Posterior vena cava (tissue), 2 donors: Measurements from ENCODE around the gene SEZ6. TPM values are rescaled to one million over a fixed set of nuclear protein-coding genes. Genes with fewer than 3 reads are reported as not detected.

Source experiments
- DNase-seq: peaks from one replicate; pipeline ENCODE4 v3.0.0-alpha.2; 2020; ENCODE audit warnings: low spot score
- intact Hi-C, 2 donors: fragments of 100-400 bp; cut with DNase I; formaldehyde crosslinking; loops; one replicate each; pipeline versions ENCODE4 v1.14.1 to v1.14.2; 2022 to 2023
- long read RNA-seq, 2 donors: library from polyadenylated mRNA; unstranded; transcript quantifications; one replicate each; pipeline ENCODE4 v2.0.0, GENCODE V29; 2020 to 2021
- total RNA-seq, 2 donors: library from RNA; stranded (reverse); fragmentation: NEBNext Ultra II Directional; extraction: Animal tissue kit (Norgen Biotek cat#: 25700); gene quantifications; one replicate each; pipeline ENCODE4 v1.2.1, GENCODE V29; 2021
- donor health status: DM: yes; HTN: yes; CAD: no.
- donor health status: DM: yes; HTN: yes; CAD: no.

SEZ6 gene, protein sequence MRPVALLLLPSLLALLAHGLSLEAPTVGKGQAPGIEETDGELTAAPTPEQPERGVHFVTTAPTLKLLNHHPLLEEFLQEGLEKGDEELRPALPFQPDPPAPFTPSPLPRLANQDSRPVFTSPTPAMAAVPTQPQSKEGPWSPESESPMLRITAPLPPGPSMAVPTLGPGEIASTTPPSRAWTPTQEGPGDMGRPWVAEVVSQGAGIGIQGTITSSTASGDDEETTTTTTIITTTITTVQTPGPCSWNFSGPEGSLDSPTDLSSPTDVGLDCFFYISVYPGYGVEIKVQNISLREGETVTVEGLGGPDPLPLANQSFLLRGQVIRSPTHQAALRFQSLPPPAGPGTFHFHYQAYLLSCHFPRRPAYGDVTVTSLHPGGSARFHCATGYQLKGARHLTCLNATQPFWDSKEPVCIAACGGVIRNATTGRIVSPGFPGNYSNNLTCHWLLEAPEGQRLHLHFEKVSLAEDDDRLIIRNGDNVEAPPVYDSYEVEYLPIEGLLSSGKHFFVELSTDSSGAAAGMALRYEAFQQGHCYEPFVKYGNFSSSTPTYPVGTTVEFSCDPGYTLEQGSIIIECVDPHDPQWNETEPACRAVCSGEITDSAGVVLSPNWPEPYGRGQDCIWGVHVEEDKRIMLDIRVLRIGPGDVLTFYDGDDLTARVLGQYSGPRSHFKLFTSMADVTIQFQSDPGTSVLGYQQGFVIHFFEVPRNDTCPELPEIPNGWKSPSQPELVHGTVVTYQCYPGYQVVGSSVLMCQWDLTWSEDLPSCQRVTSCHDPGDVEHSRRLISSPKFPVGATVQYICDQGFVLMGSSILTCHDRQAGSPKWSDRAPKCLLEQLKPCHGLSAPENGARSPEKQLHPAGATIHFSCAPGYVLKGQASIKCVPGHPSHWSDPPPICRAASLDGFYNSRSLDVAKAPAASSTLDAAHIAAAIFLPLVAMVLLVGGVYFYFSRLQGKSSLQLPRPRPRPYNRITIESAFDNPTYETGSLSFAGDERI
- not detected for total RNA-seq
- long read RNA-seq, donor 1, partial matches to known transcripts: 0 of 2 reads
- long read RNA-seq, donor 1, other reads (novel, unspliced or antisense): 2 of 2 reads
- long read RNA-seq, donor 2: 0 reads

DNA sequence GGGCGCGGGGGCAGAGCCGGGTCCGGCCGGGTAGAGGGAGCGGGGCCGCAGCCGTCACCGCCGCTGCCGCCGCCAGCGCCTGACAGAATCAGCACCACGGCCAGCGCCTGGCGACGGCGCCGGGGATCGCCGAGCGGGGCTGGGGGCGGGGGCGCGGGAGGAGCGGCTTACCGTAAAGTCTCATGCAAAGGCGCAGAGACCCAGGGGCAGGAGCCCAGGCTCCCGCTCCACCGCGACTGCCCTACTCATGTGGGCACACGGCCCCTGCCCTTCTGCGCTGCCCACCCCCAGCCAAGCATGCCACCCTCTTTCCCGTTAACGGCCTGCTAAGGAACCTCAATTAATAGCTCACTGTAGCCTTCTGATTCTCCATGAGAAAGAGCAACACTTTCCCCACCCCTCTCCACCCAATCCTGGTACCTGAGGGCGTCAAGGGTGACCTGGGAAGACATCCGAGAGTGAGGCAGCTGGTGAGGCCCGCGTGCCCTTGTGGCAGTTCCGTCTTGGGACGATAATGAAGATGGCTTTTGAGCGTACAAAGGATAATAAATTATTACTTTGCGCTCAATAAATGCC, at the start of gene SEZ6:
TSS of gene SEZ6 (minus strand) at position 98 of the 576 bp plus-strand sequence. CDS start 164 bp downstream, outside the sequence.
- intact Hi-C loops: loop anchor here in 1 of 2 donors (5.0 kb wide), 1 partner anchor 296 kb away; no protein-coding TSS in a partner anchor
- peak; percentile 92 for DNase-seq

DNA sequence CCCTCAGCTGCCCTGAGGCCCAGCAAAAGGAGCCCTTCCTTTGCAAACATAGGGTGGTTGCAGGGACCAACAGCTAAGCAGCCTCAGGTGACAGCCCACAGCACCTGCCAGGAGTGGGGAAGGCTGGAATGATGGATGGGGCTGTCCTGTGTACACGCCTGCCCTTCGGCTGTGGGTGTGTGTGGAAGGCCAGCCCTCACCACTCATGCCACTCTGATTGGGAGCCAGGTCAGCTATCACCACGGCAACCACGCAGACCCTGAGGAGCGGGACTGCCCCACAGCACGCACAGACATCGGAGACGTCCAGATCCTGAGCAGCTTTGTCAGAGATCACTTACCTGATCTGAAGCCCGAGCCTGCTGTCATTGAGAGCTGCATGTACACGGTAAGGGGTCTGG, 49.0 kb upstream of the SEZ6 start:
- no peak for DNase-seq
- intact Hi-C loops: no loop called here

DNA sequence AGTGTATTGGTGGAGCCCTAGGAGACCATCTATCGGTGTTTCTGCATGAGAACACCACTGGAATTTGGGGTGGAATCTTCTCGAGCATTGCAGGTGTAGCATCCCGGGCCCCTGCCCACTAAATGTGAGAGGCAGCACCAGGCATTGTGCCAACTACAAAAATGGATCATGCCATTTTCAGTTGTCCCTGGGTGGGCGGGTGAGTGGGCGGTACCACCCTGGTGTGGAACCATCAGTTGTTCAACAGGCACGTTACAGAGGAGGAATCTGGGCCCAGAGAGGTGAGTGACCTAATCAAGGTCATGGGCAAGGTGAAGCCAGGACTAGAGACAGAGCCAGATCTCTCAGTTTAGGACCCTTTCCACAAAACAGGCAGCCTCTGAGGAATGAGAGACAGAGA, 45.9 kb upstream of the SEZ6 start:
- DNase-seq: no peak
- intact Hi-C loops: no loop called here

DNA sequence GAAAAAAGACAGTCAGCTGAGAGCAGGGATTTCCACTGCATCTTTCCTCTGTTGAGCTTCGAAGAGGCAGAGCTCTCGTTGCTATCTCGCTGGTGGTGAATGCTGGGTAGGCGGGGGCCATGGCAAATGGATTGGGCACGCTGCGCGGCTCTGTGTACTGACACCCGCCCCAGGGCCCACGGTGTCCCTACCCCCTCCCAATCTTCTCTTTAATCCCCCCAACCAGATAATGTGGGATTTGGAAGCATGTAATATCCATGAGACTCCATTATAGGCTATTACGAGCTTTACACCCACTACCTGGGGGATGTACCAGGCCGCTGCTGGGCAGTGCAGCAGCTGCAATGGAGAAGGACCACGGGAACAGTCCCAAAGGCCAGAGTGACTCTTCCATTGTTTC, 45.4 kb upstream of the SEZ6 start:
- intact Hi-C loops: no loop called here
- peak; percentile 69 for DNase-seq

DNA sequence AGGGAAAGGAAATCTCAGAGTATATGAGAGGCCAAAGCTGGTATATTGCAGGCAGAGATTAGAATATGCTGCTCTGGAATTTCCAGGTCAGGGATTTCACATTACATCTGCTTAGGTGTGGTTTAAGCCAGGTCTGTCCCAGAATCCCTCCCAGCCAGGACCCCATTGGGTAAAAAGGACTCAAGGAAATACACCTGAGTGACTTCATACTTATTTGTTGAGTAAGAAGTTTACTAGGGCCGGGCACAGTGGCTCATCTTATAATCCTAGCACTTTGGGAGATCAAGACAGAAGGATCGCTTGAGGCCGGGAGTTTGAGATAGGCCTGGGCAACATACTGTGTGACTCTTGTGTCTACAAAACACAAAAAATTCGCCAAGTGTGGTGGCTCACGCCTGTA, 44.3 kb upstream of the SEZ6 start:
- intact Hi-C loops: no loop called here
- no peak for DNase-seq

DNA sequence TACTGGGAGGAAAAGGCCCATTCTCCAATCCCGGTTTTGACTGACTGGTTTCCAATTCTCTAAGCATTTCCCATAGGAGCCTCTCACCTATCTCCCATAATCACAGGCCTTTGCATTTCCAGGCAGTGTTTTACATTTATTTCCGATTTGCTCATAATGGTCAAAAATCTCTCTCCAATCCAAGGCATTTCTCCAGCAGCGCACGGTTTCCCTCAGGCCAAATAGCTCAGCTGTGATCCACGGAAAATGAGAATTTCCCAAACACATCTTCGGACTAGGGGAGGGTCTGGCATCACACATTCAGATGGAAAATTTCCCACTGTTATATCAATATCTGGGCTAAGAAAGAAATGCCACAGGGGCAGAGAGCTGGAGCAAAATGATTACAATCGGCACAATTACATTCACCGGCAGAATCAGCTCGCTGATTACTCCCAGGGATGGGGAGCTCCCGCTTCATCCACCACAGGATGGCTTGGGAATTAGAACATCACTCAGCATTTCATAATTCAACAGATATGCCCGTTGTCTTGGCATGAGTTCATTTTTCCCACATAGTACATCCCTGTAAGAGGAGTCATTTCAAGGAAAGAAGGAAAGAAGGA, 43.8 kb upstream of the SEZ6 start:
- intact Hi-C loops: no loop called here
- DNase-seq: no peak

DNA sequence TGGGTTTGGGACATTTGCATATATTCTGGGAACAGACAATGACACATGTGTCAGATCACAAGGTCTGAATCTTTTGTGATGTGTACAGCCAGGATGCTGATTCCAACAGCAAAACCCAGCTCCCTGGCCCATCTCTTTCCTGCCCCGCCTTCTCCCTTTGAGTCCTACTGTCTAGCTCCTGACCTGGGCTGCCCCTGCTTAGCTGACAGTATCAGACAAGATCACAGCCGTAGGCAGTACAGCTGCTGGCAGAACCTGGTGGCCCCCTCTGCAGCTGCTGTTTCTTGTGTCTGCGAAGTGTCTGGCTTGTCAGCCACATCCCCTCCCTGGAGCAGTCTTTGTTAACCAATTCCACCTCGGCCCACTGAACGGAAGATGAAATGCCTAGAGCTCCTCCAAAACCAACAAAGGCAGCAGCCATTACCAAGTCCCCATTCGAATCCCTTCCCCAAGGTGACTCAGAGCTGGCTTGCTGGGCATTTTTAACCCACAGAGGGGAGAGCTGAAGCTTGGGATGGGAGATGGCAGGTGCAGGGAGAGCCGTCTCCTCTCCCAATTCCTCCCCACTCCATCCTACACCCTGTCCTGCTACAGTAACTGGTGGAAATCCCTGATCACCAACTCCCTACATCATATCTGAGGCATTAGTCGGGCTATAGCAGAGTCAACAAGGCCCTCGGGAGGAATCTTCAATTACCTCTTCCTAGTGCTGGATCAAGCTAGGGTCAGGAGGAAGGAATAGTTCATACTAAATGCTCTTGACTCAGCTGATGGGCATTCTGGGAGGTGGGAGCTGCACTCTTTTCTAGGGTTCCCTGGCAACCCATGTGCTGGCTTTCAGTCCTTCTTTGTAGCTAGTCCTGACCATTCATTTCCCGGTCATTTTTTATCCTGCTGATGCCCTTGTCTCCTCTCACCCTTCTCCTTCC, 42.9 kb upstream of the SEZ6 start:
- intact Hi-C loops: no loop called here

DNA sequence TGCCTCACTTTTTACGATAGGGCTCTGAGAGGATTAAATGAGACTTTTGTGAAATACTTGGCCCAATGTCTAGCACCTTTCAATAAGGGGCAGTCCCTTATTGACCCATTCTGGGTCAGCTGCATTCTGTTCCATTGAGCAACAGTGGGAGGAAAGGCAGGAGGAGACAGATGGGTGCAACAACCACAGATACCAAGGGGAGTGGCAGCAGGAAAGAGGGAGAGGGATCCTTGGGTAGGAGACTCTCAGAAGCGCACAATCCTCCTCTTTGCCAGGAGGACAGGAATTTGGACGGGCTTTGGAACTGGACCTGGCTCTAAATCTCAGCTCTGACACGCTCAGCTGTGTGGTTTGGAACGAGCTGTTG, 40.6 kb upstream of the SEZ6 start:
- intact Hi-C loops: no loop called here
- DNase-seq: no peak

More for the DNA sequence above, 42.9 kb upstream of the SEZ6 start:
- no peak for DNase-seq

DNA sequence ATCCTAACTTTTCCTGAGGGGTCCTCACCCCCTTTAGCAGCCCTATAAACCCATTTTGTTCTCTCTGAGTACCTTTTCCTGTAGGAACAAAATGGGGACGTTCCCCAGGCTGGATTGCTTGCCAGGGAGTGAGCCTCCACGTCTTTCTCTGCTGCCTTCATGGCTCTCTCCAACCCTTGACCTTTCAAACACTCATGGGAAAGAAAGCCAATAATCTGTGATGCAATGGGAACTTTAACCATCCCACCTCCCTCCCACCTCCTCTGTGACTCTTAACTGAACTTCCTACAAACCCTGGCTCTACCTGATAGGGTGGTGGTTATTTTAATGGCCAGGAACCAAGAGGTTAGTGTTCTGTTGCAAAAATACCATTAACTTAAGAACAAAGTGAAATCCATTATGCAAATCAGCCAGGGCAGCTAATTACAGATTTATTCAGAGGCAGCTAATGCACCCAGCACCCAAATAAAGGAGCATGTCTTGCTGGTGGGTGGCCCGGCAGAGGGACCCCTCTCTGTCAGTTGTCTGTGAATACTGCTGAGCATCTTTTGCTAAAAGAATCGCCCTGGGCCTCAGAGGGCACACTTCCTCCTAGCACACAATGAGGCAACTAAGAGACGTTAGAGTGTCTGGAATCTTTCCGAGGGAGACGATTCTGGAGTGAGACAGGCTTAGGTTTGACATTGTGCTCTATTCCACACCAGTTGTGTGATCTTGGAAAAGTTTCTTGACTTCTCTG, 40.1 kb upstream of the SEZ6 start:
- intact Hi-C loops: no loop called here
- DNase-seq: no peak

DNA sequence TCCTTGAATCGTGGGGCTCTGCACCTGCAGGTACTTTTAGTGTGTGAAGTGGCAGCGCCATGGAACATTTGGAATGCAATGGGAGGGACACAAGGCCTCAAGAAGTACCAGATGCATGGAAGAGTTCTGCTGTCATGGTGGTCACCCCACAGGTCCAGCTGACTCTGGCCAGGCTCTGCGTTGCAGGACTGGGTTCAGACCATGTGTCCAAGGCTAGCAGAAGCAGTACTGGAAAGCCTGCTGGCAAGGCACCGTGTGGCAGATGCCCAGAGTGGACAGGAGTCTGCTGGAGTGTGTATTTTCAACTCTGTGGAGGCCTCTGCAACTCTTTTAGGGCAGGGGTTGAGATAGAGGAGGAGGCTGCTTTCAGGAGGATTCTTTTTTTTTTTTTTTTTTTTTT, 39.2 kb upstream of the SEZ6 start:
- intact Hi-C loops: no loop called here
- DNase-seq: no peak

DNA sequence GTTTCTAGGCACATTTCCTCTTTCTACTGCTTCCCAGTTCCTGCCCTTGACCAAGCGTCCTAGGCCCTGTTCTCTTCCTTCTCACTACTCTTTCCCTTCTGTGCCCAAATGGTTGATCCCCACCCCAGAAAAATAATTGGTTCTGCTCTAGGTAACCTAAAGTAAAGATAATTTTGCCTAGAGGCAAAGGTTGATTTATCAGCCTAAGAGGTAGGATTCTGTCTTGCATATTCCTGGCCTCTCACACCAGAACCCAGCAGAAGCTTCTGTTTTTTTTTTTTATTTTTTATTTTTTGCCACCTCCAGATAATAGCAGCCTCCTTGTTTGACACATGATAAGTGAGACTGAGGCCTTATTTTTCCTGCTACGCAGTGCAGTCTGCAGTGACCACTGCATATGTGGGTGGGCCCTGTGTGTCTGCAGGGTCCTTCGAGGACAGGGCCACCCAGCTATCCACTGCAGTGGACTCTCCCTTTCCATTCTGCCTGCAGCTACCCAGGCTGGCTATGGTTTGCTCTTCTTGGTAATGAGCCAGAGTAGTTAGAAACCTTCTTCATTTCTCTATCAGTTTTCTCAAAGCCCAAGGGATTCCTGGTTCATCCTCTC, 37.8 kb upstream of the SEZ6 start:
- intact Hi-C loops: no loop called here

DNA sequence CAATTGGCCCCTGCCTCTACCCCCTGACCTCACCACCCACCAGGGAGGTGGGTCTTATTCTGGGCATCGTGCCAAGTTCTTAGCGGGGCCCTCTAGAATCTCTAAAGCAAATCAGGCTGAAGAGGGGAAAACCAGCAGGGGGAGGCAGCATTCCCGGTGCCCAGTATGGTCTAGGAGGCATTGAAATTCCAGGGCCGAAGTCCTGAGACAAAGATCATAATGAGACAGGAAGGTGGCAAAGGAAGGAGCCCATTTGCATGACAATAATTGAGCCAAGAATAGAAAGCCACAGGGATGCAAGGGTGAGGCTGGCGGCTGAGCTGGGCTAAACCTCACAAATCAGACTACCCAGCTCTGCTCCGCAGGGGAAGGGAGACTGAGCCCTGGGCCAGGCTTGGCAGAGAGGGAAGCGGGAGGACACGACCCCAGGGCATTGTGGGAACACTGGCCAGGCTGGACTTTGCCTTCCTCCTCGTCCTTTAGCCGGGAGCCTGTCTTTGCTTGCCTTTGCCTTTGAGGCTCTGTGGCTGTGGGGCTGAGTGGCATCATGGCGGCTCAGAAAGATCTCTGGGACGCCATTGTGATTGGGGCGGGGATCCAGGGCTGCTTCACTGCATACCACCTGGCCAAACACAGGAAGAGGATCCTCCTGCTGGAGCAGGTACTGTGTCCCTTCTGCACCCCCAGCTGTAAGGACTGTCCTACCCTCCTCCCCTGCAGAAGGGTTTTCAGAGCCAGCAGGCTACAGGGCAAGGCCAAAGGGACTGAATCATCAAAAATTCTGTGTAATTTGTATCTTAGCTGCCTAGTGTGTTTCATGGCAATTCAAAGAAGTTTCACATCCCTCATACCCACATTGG, 37.1 kb upstream of the SEZ6 start, which contains the start of gene PIPOX:
TSS of gene PIPOX (plus strand) at position 463 of the 860 bp plus-strand sequence. CDS start at position 548, 85 bp downstream.
- intact Hi-C loops: loop anchor here in 1 of 2 donors (1.0 kb wide), 1 partner anchor 35 kb away; no protein-coding TSS in a partner anchor
- no peak for DNase-seq

More for the DNA sequence above, 37.8 kb upstream of the SEZ6 start:
- DNase-seq: no peak

DNA sequence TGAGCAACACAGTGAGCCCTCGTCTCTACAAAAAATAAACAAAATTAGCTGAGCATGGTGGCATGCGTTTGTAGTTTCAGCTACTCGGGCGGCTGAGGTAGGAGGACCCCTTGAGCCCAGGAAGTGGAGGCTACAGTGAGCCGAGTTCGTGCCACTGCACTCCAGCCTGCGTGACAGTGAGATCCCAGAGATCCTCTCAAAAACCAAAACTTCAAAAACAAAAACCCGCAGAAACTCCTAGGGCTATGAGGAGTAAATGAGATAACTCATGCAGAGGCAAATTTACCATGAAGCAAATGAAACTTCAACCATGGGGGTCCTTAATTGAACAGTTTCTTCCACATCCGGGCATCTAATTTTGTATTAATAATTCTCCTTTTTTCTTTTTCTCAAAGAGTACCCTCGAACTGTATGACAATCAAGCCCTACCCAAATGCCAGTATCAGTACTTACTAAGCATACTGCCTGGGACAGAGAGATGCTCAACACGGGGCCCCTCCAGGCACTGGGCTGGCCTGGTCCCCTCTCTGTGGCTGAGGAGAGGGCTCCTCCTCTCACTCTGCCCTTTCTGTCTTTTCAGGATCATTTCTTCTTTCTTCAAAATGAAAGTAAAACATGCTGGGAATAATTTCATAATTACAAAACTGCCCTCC, 36.3 kb upstream of the SEZ6 start:
- intact Hi-C loops: loop anchor here in 1 of 2 donors (1.0 kb wide), 1 partner anchor 36 kb away; no protein-coding TSS in a partner anchor
- no peak for DNase-seq

DNA sequence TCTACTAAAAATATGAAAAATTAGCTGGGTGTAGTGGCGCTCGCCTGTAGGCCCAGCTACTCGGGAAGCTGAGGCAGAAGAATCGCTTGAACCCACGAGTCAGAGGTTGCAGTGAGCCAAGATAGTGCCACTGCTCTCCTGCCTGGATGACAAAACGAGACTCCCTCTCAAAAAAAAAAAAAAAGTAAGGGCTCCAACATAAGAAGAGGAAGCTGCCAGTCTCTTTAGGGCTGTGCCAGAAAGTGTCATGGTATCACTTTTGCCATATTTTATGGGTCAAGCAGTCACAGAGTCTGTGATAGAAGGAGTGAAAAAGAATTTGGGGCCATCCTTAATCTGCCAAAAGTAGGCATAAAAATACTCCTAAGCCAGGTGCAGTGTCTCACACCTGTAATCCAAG, 35.7 kb upstream of the SEZ6 start:
- intact Hi-C loops: no loop called here
- no peak for DNase-seq

DNA sequence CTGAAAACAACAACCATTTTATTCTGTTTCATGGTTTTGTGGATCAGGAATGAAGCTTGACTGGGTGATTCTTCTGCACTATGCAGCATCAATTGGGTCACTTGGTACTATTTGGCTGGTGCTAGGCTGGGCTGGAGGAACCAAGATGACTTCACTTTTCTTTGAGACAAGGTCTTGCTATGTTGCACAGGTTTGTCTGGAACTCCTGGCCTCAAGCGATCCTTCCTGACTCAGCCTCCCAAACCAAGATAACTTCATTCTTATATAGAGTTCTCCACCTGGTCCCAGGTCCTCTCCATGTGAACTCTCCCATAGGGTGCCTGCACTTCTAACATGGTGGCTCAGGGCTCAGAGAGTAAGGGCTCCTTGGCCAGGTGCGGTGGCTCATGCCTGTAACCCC, 35.3 kb upstream of the SEZ6 start:
- peak; percentile 18 for DNase-seq
- intact Hi-C loops: no loop called here
